B cell (primary cell): Measurements from ENCODE around the gene GDF9. TPM values are rescaled to one million over a fixed set of nuclear protein-coding genes. Genes with fewer than 3 reads are reported as not detected.

Source experiments
- ATAC-seq: fragments of 200-7000 bp; cut with Tn5 transposase; one replicate; pipeline ENCODE4 v1.10.0; 2021; ENCODE audit warnings: low read depth, mild to moderate bottlenecking, moderate number of reproducible peaks, moderate library complexity
- CTCF ChIA-PET: fragments of 350-600 bp; sonication (Branson Sonifier 250); formaldehyde crosslinking; loops from one replicate; lab custom pipeline; 2021; ENCODE audit warnings: antibody characterized with exemption, inconsistent platforms; lab: Charles Lee
- POLR2A ChIA-PET: fragments of 350-600 bp; sonication (Branson Sonifier 250); formaldehyde crosslinking; loops from one replicate; lab custom pipeline; 2021; ENCODE audit warnings: antibody characterized with exemption; lab: Charles Lee
- DNase-seq: peaks from one replicate; pipeline ENCODE4 v3.0.0; 2013
- H2AFZ ChIP-seq: 2 replicates; pipeline ENCODE4 v1.6.1; 2012; ENCODE audit warnings: mild to moderate bottlenecking, low read depth, low read length; ENCODE audit not compliant: insufficient read depth, poor library complexity, severe bottlenecking
- H3K27ac ChIP-seq, 2 donors: 1 replicate in 1 of 2; 2 replicates in 1 of 2; pipeline ENCODE4 v1.5.1; 2012 to 2013; ENCODE audit warnings: low read length in 2 of 2, mild to moderate bottlenecking in 2 of 2, moderate library complexity in 1 of 2
- H3K27me3 ChIP-seq, 4 experiments: fragments of 200-600 bp in 1 of 4; sonication (generic) in 1 of 4; replicated peaks in 1 of 4; 1 replicate in 2 of 4; 2 replicates in 2 of 4; pipeline versions ENCODE4 v1.6.1 to v1.7.0; 2013 to 2016; ENCODE audit warnings: low read length in 3 of 4, mild to moderate bottlenecking in 2 of 4, mixed read lengths in 1 of 4, moderate library complexity in 1 of 4; ENCODE audit not compliant: insufficient read depth in 4 of 4, control insufficient read depth in 3 of 4; ENCODE audit errors: control extremely low read depth in 1 of 4
- H3K36me3 ChIP-seq, 2 experiments: replicated peaks in 1 of 2; 1 replicate in 1 of 2; 2 replicates in 1 of 2; pipeline versions ENCODE4 v1.6.1 to v1.7.1; 2013; ENCODE audit warnings: low read length in 1 of 2; ENCODE audit not compliant: insufficient read depth in 2 of 2, control insufficient read depth in 1 of 2; ENCODE audit errors: control extremely low read depth in 1 of 2, extremely low read depth in 1 of 2
- H3K4me1 ChIP-seq, 2 donors: fragments of 200-600 bp in 1 of 2; sonication (generic) in 1 of 2; 1 replicate in 1 of 2; 2 replicates in 1 of 2; pipeline versions ENCODE4 v1.5.1 to v1.6.1; 2013 to 2017; ENCODE audit warnings: low read length in 2 of 2; ENCODE audit not compliant: control insufficient read depth in 2 of 2, insufficient read depth in 2 of 2
- H3K4me2 ChIP-seq: replicated peaks from 2 replicates; pipeline ENCODE3; 2012; ENCODE audit warnings: mild to moderate bottlenecking, low read depth, low read length; ENCODE audit not compliant: poor library complexity, severe bottlenecking
- H3K4me3 ChIP-seq, 5 experiments: fragments of 200-600 bp in 1 of 5; sonication (generic) in 1 of 5; 1 replicate in 3 of 5; 2 replicates in 2 of 5; pipeline versions ENCODE4 v1.5.1 to v1.7.0; 2011 to 2016; ENCODE audit warnings: low read length in 4 of 5, mild to moderate bottlenecking in 4 of 5, low read depth in 2 of 5, control low read depth in 1 of 5, moderate library complexity in 1 of 5; ENCODE audit not compliant: insufficient read depth in 1 of 5; ENCODE audit errors: control extremely low read depth in 1 of 5, extremely low read depth in 1 of 5
- H3K79me2 ChIP-seq: fragments of 200-600 bp; sonication (generic); one replicate; pipeline ENCODE4 v1.6.0; 2016; ENCODE audit warnings: low read length; ENCODE audit not compliant: control insufficient read depth, insufficient read depth
- H3K9ac ChIP-seq: fragments of 200-600 bp; sonication (generic); 2 replicates; pipeline ENCODE4 v1.6.1; 2017; ENCODE audit warnings: mild to moderate bottlenecking, low read length, moderate library complexity
- H3K9me3 ChIP-seq, 3 donors: one replicate each; pipeline versions ENCODE4 v1.6.1 to v1.7.1; 2013; ENCODE audit warnings: low read length in 2 of 3; ENCODE audit not compliant: control insufficient read depth in 2 of 3, insufficient read depth in 1 of 3; ENCODE audit errors: control extremely low read depth in 1 of 3
- H4K20me1 ChIP-seq: 2 replicates; pipeline ENCODE4 v1.6.0; 2012; ENCODE audit warnings: mild to moderate bottlenecking, low read length; ENCODE audit not compliant: insufficient read depth, control insufficient read depth, poor library complexity, severe bottlenecking
- H3K27ac Mint-ChIP-seq: one replicate; pipeline ENCODE4 v1.8.0; 2021; ENCODE audit warnings: mixed read lengths
- H3K27me3 Mint-ChIP-seq: one replicate; pipeline ENCODE4 v1.8.0; 2021; ENCODE audit warnings: mixed read lengths
- H3K4me1 Mint-ChIP-seq: one replicate; pipeline ENCODE4 v1.8.0; 2021; ENCODE audit warnings: mixed read lengths
- H3K4me3 Mint-ChIP-seq: one replicate; pipeline ENCODE4 v1.8.0; 2021; ENCODE audit warnings: mixed read lengths
- H3K9me3 Mint-ChIP-seq: one replicate; pipeline ENCODE4 v1.8.0; 2022; ENCODE audit warnings: mixed read lengths; ENCODE audit not compliant: insufficient read depth
- CTCF ChIP-seq: fragments of 200-600 bp; IDR thresholded peaks from one replicate; pipeline ENCODE4 v1.8.0; 2022; ENCODE audit warnings: antibody characterized with exemption, mild to moderate bottlenecking
- EZH2 ChIP-seq: IDR thresholded peaks from 2 replicates; pipeline ENCODE4 v1.6.1; 2012; ENCODE audit warnings: borderline replicate concordance, low read depth, mild to moderate bottlenecking, moderate library complexity, low read length; ENCODE audit not compliant: insufficient read depth, poor library complexity, severe bottlenecking
- WGBS: methylation state at CpG from one replicate; pipeline ENCODE4 v1.1.5; 2013; ENCODE audit warnings: missing lambda C conversion rate; ENCODE audit not compliant: insufficient coverage; 5-methylcytosine and 5-hydroxymethylcytosine counted together
- intact Hi-C: fragments of 100-400 bp; cut with micrococcal nuclease; formaldehyde crosslinking; loops from one replicate; pipeline ENCODE4 v1.10.0; 2022
- polyA plus RNA-seq: library from polyadenylated mRNA; depleted of rRNA; stranded (reverse); fragments of >200 nt; gene quantifications from 2 replicates; pipeline ENCODE4 v1.2.3, GENCODE V29; 2012
- total RNA-seq, 2 donors: library from RNA; stranded (reverse); fragments of 120-200 nt in 1 of 2; gene quantifications; 1 replicate in 1 of 2; 2 replicates in 1 of 2; pipeline versions ENCODE4 v1.2.3 to v1.2.4, GENCODE V29; 2013 to 2022

GDF9 gene
- total and polyA plus RNA-seq, 2 donors (not counting 1 experiment from before 2014, with no cell fraction given): 0.67 to 0.88 TPM

- no peak overlapping the region for H3K27ac ChIP-seq
- Mint-ChIP-seq H3K4me3 (peak overlapping the region; percentile 54), H3K9me3 (no peaks in the 10 kb centered on the region), H3K4me1 (peaks cover 20% of the 10 kb centered on the region), H3K27ac (no peak overlapping the region), H3K27me3 (peaks cover 33% of the 10 kb centered on the region)
- H3K36me3 ChIP-seq: no peaks in the 10 kb centered on the region
- no peak overlapping the region for H3K4me3 ChIP-seq
- ATAC-seq (no peak), DNase-seq (no peak)
- intact Hi-C loops: no loop called here
- WGBS: 96% methylated on average over 4 of the region's 6 CpGs
- peaks cover 31 to 43% of the 10 kb centered on the region in 2 donors for H3K4me1 ChIP-seq
- no peaks in the 10 kb centered on the region for H3K79me2 ChIP-seq
- CTCF ChIA-PET: interaction anchor here (1.3 to 5.4 kb wide), 3 partner anchors 31 to 326 kb away, joined by 3 to 75 read pairs (median 5); no protein-coding TSS in a partner anchor
- H3K9ac ChIP-seq: no peak overlapping the region
- H4K20me1 ChIP-seq: no peaks in the 10 kb centered on the region
- H3K9me3 ChIP-seq: peaks cover 0 to 7% (median 0%) of the 10 kb centered on the region in 3 donors
- no peak for TF ChIP-seq EZH2
- TF ChIP-seq CTCF: no peak
- POLR2A ChIA-PET: no interaction called here
- peaks cover 0 to 83% (median 49%) of the 10 kb centered on the region in 4 experiments for H3K27me3 ChIP-seq
- no peak overlapping the region for H3K4me2 ChIP-seq
- H2AFZ ChIP-seq: no peak overlapping the region
These were observed 39.7 kb downstream of the GDF9 start for GRCh38 chr5:132826424-132827082.

DNA sequence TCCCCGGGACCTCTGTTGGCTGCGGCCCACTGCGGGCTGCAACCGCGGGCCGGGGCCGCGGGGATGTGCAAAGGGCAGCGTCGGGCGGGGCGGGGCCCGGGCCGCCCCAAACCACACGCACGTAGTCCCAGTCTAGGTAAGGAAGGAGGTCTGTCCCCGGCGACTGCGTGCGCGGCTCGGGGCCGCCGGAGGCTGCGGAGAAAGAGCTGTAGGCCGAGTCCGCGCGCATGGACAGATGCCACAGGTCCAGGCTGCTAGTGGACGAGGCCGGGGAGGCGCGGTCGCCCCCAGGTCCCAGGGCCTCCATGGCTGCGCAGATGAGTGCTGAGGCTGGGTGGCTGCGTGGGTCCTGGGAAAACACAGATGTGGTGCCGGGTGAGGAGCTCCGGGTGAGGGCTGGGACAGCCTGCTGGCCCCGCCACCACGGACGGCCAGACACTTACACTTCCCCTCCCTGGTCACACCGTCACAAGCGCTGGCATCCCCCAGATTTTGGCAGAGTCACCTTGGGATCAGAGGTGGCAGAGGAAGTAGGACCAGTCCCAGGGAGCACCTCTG lies 40.4 kb downstream of the GDF9 start:
- H3K4me3 Mint-ChIP-seq: peak overlapping the region; percentile 54

More for the DNA sequence above, 40.4 kb downstream of the GDF9 start:
- intact Hi-C loops: no loop called here
- Mint-ChIP-seq H3K9me3 (no peaks in the 10 kb centered on the region), H3K27me3 (peaks cover 33% of the 10 kb centered on the region), H3K27ac (no peak overlapping the region), H3K4me1 (peaks cover 16% of the 10 kb centered on the region)
- peak overlapping the region; percentile 47 for H3K9ac ChIP-seq
- ChIA-PET CTCF (interaction anchor here (1.2 to 1.9 kb wide), 3 partner anchors 30 to 325 kb away, joined by 3 to 5 read pairs (median 4); no protein-coding TSS in a partner anchor), POLR2A (no interaction called here)
- peaks cover 0 to 82% (median 46%) of the 10 kb centered on the region in 4 experiments for H3K27me3 ChIP-seq
- H4K20me1 ChIP-seq: no peaks in the 10 kb centered on the region
- peak; percentile 49 for DNase-seq
- no peaks in the 10 kb centered on the region for H3K36me3 ChIP-seq
- peaks cover 0 to 4% (median 0%) of the 10 kb centered on the region in 3 donors for H3K9me3 ChIP-seq
- H3K27ac ChIP-seq: no peak overlapping the region
- H2AFZ ChIP-seq: peak overlapping the region; percentile 64
- H3K4me3 ChIP-seq: peak overlapping the region in 3 of 5 experiments; percentile 11 to 51 (median 39)
- TF ChIP-seq EZH2 (no peak), CTCF (no peak)
- H3K4me1 ChIP-seq: peaks cover 29 to 42% of the 10 kb centered on the region in 2 donors
- peak overlapping the region; percentile 83 for H3K4me2 ChIP-seq
- H3K79me2 ChIP-seq: no peaks in the 10 kb centered on the region
- WGBS: 13% methylated on average over 39 of the region's 43 CpGs
- ATAC-seq: peak; percentile 20
